Regular cardiac myocyte (primary cell): ENCODE measurements around the gene GMPR2. TPM values are rescaled to one million over a fixed set of nuclear protein-coding genes. Genes with fewer than 3 reads are reported as not detected.

ENCODE experiments used
- total RNA-seq: library from RNA; depleted of rRNA; stranded (reverse); fragments of >200 nt; gene quantifications from 2 replicates; pipeline ENCODE4 v1.2.3, GENCODE V29; 2014

The GMPR2 gene
- 63.6 and 103 TPM in 2 replicates for total RNA-seq

GRCh38 chr14:24232645-24233537, at the start of gene GMPR2:
Gene GMPR2, plus strand, starts transcription at chr14:24232929. Its CDS starts 325 bp downstream, at chr14:24233254.

GRCh38 chr14:24188251-24189058, 44.3 kb upstream of the GMPR2 start, which contains the start of gene IPO4:
Gene IPO4, minus strand, starts transcription at chr14:24188816. Its CDS starts 29 bp downstream, at chr14:24188787.

GRCh38 chr14:24195186-24196070, 37.3 kb upstream of the GMPR2 start, which contains the start of gene TM9SF1:
Gene TM9SF1, minus strand, starts transcription at chr14:24195441. Its CDS starts 422 bp downstream, at chr14:24195019.

GRCh38 chr14:24212924-24213865, 19.5 kb upstream of the GMPR2 start, which contains the start of gene CHMP4A:
Gene CHMP4A, minus strand, starts transcription at chr14:24213488. Its CDS starts 49 bp downstream, at chr14:24213439.

GRCh38 chr14:24215495-24216344, 17.0 kb upstream of the GMPR2 start, which contains the start of gene MDP1:
Gene MDP1, minus strand, starts transcription at chr14:24216066. Its CDS starts 111 bp downstream, at chr14:24215955.

GRCh38 chr14:24232121-24232644, 546 bp upstream of the GMPR2 start, which contains the start of gene NEDD8:
Gene NEDD8, minus strand, starts transcription at chr14:24232367. Its CDS starts 100 bp downstream, at chr14:24232267.

GRCh38 chr14:24262821-24263733, 30.3 kb downstream of the GMPR2 start, which contains the start of gene TGM1:
Gene TGM1, minus strand, starts transcription at chr14:24263177. Its CDS starts 825 bp downstream, at chr14:24262352.

GRCh38 chr14:24271134-24271833, 38.6 kb downstream of the GMPR2 start, which contains the start of gene RABGGTA:
Gene RABGGTA, minus strand, starts transcription at chr14:24271597. Its CDS starts 482 bp downstream, at chr14:24271115.

Other genes with a start within 250 kb of the GMPR2 start
- gene DHRS4L2, start 244.0 kb upstream of the GMPR2 start, total RNA-seq, result 16.3 and 16.9 TPM in 2 replicates
- not detected in 2 replicates for gene CARMIL3, start 180.9 kb upstream of the GMPR2 start, total RNA-seq
- gene CPNE6, start 161.4 kb upstream of the GMPR2 start, total RNA-seq, result not detected in 2 replicates
- gene PCK2, start 138.6 kb upstream of the GMPR2 start, total RNA-seq, result 13.4 and 17.2 TPM in 2 replicates
- gene DCAF11, start 118.2 kb upstream of the GMPR2 start, total RNA-seq, result 50.6 and 56.1 TPM in 2 replicates
- gene NRL, start 118.0 kb upstream of the GMPR2 start, total RNA-seq, result 0.56 and 0.77 TPM in 2 replicates
- not detected in 2 replicates for gene FITM1, start 102.3 kb upstream of the GMPR2 start, total RNA-seq
- gene PSME1, start 96.7 kb upstream of the GMPR2 start, total RNA-seq, result 69.4 and 88.5 TPM in 2 replicates
- 20.6 and 31.1 TPM in 2 replicates for gene EMC9, start 91.3 kb upstream of the GMPR2 start, total RNA-seq
- gene PSME2, start 86.3 kb upstream of the GMPR2 start, total RNA-seq, result 81.5 and 136 TPM in 2 replicates
- gene RNF31, start 85.4 kb upstream of the GMPR2 start, total RNA-seq, result 22.6 and 28.8 TPM in 2 replicates
- 55.5 and 58.9 TPM in 2 replicates for gene IRF9, start 71.7 kb upstream of the GMPR2 start, total RNA-seq
- gene REC8, start 60.8 kb upstream of the GMPR2 start, total RNA-seq, result 0.56 and 0.77 TPM in 2 replicates
- gene IPO4, start 44.1 kb upstream of the GMPR2 start, total RNA-seq, result 26.5 and 79.8 TPM in 2 replicates
- 78.4 and 80.1 TPM in 2 replicates for gene TM9SF1, start 37.5 kb upstream of the GMPR2 start, total RNA-seq
- gene TSSK4, start 27.2 kb upstream of the GMPR2 start, total RNA-seq, result under 0.01 TPM in 1 of 2 replicates, not detected in the other
- 23.4 and 25.1 TPM in 2 replicates for gene CHMP4A, start 19.4 kb upstream of the GMPR2 start, total RNA-seq
- 15.9 and 18.0 TPM in 2 replicates for gene MDP1, start 16.9 kb upstream of the GMPR2 start, total RNA-seq
- gene NEDD8, start 562 bp upstream of the GMPR2 start, total RNA-seq, result 142 and 224 TPM in 2 replicates
- 48.3 and 58.3 TPM in 2 replicates for gene TINF2, start 9.7 kb downstream of the GMPR2 start, total RNA-seq
- 0.19 and 0.85 TPM in 2 replicates for gene TGM1, start 30.2 kb downstream of the GMPR2 start, total RNA-seq
- 24.0 and 28.0 TPM in 2 replicates for gene RABGGTA, start 38.7 kb downstream of the GMPR2 start, total RNA-seq
- gene DHRS1, start 66.9 kb downstream of the GMPR2 start, total RNA-seq, result 9.0 and 9.9 TPM in 2 replicates
- 19.7 and 34.7 TPM in 2 replicates for gene NOP9, start 66.9 kb downstream of the GMPR2 start, total RNA-seq
- 1.5 and 1.7 TPM in 2 replicates for gene CIDEB, start 75.0 kb downstream of the GMPR2 start, total RNA-seq
- gene LTB4R2, start 77.2 kb downstream of the GMPR2 start, total RNA-seq, result 1.3 and 3.1 TPM in 2 replicates
- gene LTB4R, start 78.6 kb downstream of the GMPR2 start, total RNA-seq, result 1.5 and 1.7 TPM in 2 replicates
- 5.6 and 15.5 TPM in 2 replicates for gene ADCY4, start 102.1 kb downstream of the GMPR2 start, total RNA-seq
- 0.19 and 0.56 TPM in 2 replicates for gene RIPK3, start 107.1 kb downstream of the GMPR2 start, total RNA-seq
- gene NFATC4, start 135.3 kb downstream of the GMPR2 start, total RNA-seq, result 30.3 and 71.0 TPM in 2 replicates
- gene NYNRIN, start 166.1 kb downstream of the GMPR2 start, total RNA-seq, result 3.5 and 6.8 TPM in 2 replicates
- gene CBLN3, start 196.7 kb downstream of the GMPR2 start, total RNA-seq, result 1.5 and 5.9 TPM in 2 replicates
- gene KHNYN, start 197.0 kb downstream of the GMPR2 start, total RNA-seq, result 45.6 and 53.8 TPM in 2 replicates
- 8.2 and 10.4 TPM in 2 replicates for gene SDR39U1, start 209.8 kb downstream of the GMPR2 start, total RNA-seq